Activated CD4-positive, alpha-beta T cell treated with anti-CD3 and anti-CD28 coated beads, Interleukin-2, amount 10 ng/mL, durations not matched to agents 7 days and 5 days (primary cell): ENCODE results near the gene COL18A1. TPM values are rescaled to one million over a fixed set of nuclear protein-coding genes. Genes with fewer than 3 reads are reported as not detected.

ENCODE experiments used
- CTCF ChIA-PET: fragments of 350-600 bp; sonication (Branson Sonifier 250); formaldehyde crosslinking; loops from one replicate; lab custom pipeline; 2021; ENCODE audit warnings: antibody characterized with exemption; lab: Charles Lee
- POLR2A ChIA-PET: fragments of 350-600 bp; sonication (Branson Sonifier 250); formaldehyde crosslinking; loops from one replicate; lab custom pipeline; 2021; ENCODE audit warnings: antibody characterized with exemption; lab: Charles Lee
- DNase-seq: peaks from one replicate; pipeline ENCODE4 v3.0.0-alpha.2; 2020
- H3K27ac Mint-ChIP-seq: one replicate; pipeline ENCODE4 v1.8.0; 2021; ENCODE audit warnings: mild to moderate bottlenecking, moderate library complexity, mixed read lengths
- H3K27me3 Mint-ChIP-seq: one replicate; pipeline ENCODE4 v1.8.0; 2021; ENCODE audit warnings: mixed read lengths
- H3K36me3 Mint-ChIP-seq: one replicate; pipeline ENCODE4 v1.8.0; 2021; ENCODE audit warnings: low read depth, mixed read lengths
- H3K4me1 Mint-ChIP-seq: one replicate; pipeline ENCODE4 v1.8.0; 2021; ENCODE audit warnings: mixed read lengths
- H3K4me3 Mint-ChIP-seq: one replicate; pipeline ENCODE4 v1.8.0; 2021; ENCODE audit warnings: mild to moderate bottlenecking, moderate library complexity, mixed read lengths
- H3K9me3 Mint-ChIP-seq: one replicate; pipeline ENCODE4 v1.8.0; 2021; ENCODE audit warnings: mixed read lengths
- total RNA-seq, 2 experiments: library from RNA; stranded (reverse); gene quantifications; one replicate each; pipeline ENCODE4 v1.2.3, GENCODE V29; 2021

The COL18A1 gene
- total RNA-seq, 2 experiments from 2014 or later = 2.8 to 3.1 TPM

GRCh38 chr21:45403825-45404729 lies 888 bp upstream of the COL18A1 start:
- Mint-ChIP-seq H3K4me1 (peaks cover 7% of the 10 kb centered on the region), H3K9me3 (peaks cover 10% of the 10 kb centered on the region), H3K27ac (no peak overlapping the region), H3K27me3 (peaks cover 62% of the 10 kb centered on the region), H3K36me3 (peaks cover 1% of the 10 kb centered on the region), H3K4me3 (peak overlapping the region; percentile 51)
- POLR2A ChIA-PET = no interaction called here
- CTCF ChIA-PET = no interaction called here
- no peak for DNase-seq

GRCh38 chr21:45405271-45405818 lies 380 bp downstream of the COL18A1 start:
- H3K36me3 Mint-ChIP-seq = peaks cover 1% of the 10 kb centered on the region
- H3K4me1 Mint-ChIP-seq = peaks cover 7% of the 10 kb centered on the region
- CTCF ChIA-PET = no interaction called here
- POLR2A ChIA-PET = no interaction called here
- H3K27me3 Mint-ChIP-seq = peaks cover 53% of the 10 kb centered on the region
- no peak for DNase-seq
- no peak overlapping the region for H3K4me3 Mint-ChIP-seq
- peaks cover 10% of the 10 kb centered on the region for H3K9me3 Mint-ChIP-seq
- H3K27ac Mint-ChIP-seq = no peak overlapping the region

- H3K27ac Mint-ChIP-seq = no peak overlapping the region
- H3K4me1 Mint-ChIP-seq = peaks cover 7% of the 10 kb centered on the region
- H3K4me3 Mint-ChIP-seq = no peak overlapping the region
- H3K9me3 Mint-ChIP-seq = peaks cover 9% of the 10 kb centered on the region
- peaks cover 1% of the 10 kb centered on the region for H3K36me3 Mint-ChIP-seq
- POLR2A ChIA-PET = no interaction called here
- no peak for DNase-seq
- H3K27me3 Mint-ChIP-seq = peaks cover 47% of the 10 kb centered on the region
- CTCF ChIA-PET = no interaction called here
Measured at GRCh38 chr21:45405819-45406762, 1.1 kb downstream of the COL18A1 start.

- ChIA-PET CTCF (no interaction called here), POLR2A (no interaction called here)
- Mint-ChIP-seq H3K9me3 (no peaks in the 10 kb centered on the region), H3K4me1 (peaks cover 7% of the 10 kb centered on the region), H3K4me3 (peak overlapping the region; percentile 11), H3K27me3 (peaks cover 38% of the 10 kb centered on the region), H3K36me3 (peaks cover 1% of the 10 kb centered on the region), H3K27ac (peak overlapping the region; percentile 38)
- DNase-seq = no peak
Measured at GRCh38 chr21:45406801-45407628, 2.0 kb downstream of the COL18A1 start.

GRCh38 chr21:45407629-45408247 lies 2.8 kb downstream of the COL18A1 start:
- Mint-ChIP-seq H3K4me1 (peaks cover 7% of the 10 kb centered on the region), H3K27ac (no peak overlapping the region), H3K27me3 (peaks cover 31% of the 10 kb centered on the region), H3K4me3 (no peak overlapping the region), H3K9me3 (no peaks in the 10 kb centered on the region), H3K36me3 (peaks cover 1% of the 10 kb centered on the region)
- POLR2A ChIA-PET = no interaction called here
- DNase-seq = no peak
- CTCF ChIA-PET = no interaction called here

- POLR2A ChIA-PET = no interaction called here
Measured at GRCh38 chr21:45408271-45408791, 3.4 kb downstream of the COL18A1 start.

GRCh38 chr21:45408801-45409261 lies 3.9 kb downstream of the COL18A1 start:
- Mint-ChIP-seq H3K4me1 (peaks cover 5% of the 10 kb centered on the region), H3K27ac (no peak overlapping the region), H3K36me3 (no peaks in the 10 kb centered on the region), H3K9me3 (no peaks in the 10 kb centered on the region), H3K27me3 (peaks cover 20% of the 10 kb centered on the region), H3K4me3 (no peak overlapping the region)
- DNase-seq = no peak
- ChIA-PET POLR2A (no interaction called here), CTCF (interaction anchor here (0.6 kb wide), 1 partner anchor 270 kb away, joined by 3 read pairs; no protein-coding TSS in a partner anchor)

More at GRCh38 chr21:45408271-45408791, 3.4 kb downstream of the COL18A1 start:
- Mint-ChIP-seq H3K27me3 (peaks cover 25% of the 10 kb centered on the region), H3K4me1 (peaks cover 7% of the 10 kb centered on the region), H3K36me3 (peaks cover 1% of the 10 kb centered on the region), H3K27ac (no peak overlapping the region), H3K4me3 (no peak overlapping the region), H3K9me3 (no peaks in the 10 kb centered on the region)
- CTCF ChIA-PET = interaction anchor here (0.6 kb wide), 1 partner anchor 270 kb away, joined by 3 read pairs; no protein-coding TSS in a partner anchor
- DNase-seq = no peak

GRCh38 chr21:45409466-45410150 lies 4.6 kb downstream of the COL18A1 start:
- no peaks in the 10 kb centered on the region for H3K4me1 Mint-ChIP-seq
- H3K9me3 Mint-ChIP-seq = no peaks in the 10 kb centered on the region
- no peak overlapping the region for H3K4me3 Mint-ChIP-seq
- peaks cover 15% of the 10 kb centered on the region for H3K27me3 Mint-ChIP-seq
- POLR2A ChIA-PET = no interaction called here
- no peaks in the 10 kb centered on the region for H3K36me3 Mint-ChIP-seq
- no peak for DNase-seq
- no peak overlapping the region for H3K27ac Mint-ChIP-seq
- CTCF ChIA-PET = no interaction called here

GRCh38 chr21:45410151-45410864 lies 5.3 kb downstream of the COL18A1 start:
- Mint-ChIP-seq H3K36me3 (no peaks in the 10 kb centered on the region), H3K27ac (no peak overlapping the region), H3K9me3 (no peaks in the 10 kb centered on the region), H3K27me3 (peaks cover 15% of the 10 kb centered on the region), H3K4me1 (no peaks in the 10 kb centered on the region), H3K4me3 (no peak overlapping the region)
- no peak for DNase-seq
- ChIA-PET POLR2A (no interaction called here), CTCF (no interaction called here)

GRCh38 chr21:45410865-45411809 lies 6.2 kb downstream of the COL18A1 start:
- Mint-ChIP-seq H3K36me3 (no peaks in the 10 kb centered on the region), H3K27me3 (peaks cover 14% of the 10 kb centered on the region), H3K27ac (no peak overlapping the region), H3K9me3 (no peaks in the 10 kb centered on the region), H3K4me3 (no peak overlapping the region), H3K4me1 (no peaks in the 10 kb centered on the region)
- POLR2A ChIA-PET = interaction anchor here (0.7 kb wide), 1 partner anchor 47 kb away, joined by 5 read pairs; no protein-coding TSS in a partner anchor
- CTCF ChIA-PET = no interaction called here
- DNase-seq = no peak
